GM18870 (cell line): ENCODE results near the gene TRIM24.
"Not testable (repeated sequence)": the region's sequence is repeated elsewhere in the genome, so short reads cannot be mapped to it uniquely, and the experiment has no call there.

Experiments
- ATAC-seq: cut with Tn5 transposase; IDR thresholded peaks from one replicate; pipeline ENCODE4 v1.9.1; 2021; ENCODE audit warnings: moderate library complexity; ENCODE audit not compliant: unreplicated experiment

TRIM24 gene

DNA sequence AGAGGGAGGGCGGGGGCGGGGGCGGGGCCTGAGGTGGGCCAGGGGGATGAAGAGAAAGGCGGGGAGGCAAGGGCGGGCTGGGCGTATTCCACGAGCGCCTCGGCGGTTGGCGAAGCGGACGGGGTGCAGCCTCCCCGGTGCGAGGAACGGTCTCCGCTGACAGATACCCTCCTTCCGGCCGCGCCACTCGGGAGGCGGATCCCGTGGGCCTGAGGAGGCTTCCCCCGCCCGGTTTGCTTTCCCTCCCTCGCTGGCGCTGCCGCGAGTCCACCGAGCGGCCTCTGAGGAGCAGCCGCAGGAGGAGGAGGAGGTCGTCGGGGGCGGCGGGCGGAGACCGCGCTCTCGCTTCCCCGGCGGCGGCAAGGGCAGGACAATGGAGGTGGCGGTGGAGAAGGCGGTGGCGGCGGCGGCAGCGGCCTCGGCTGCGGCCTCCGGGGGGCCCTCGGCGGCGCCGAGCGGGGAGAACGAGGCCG lies at the start of gene TRIM24:
TRIM24 (plus strand) TSS at position 84 of the 473 bp plus-strand sequence; CDS start at position 374, 290 bp downstream.
- peak; percentile 56 for ATAC-seq

DNA sequence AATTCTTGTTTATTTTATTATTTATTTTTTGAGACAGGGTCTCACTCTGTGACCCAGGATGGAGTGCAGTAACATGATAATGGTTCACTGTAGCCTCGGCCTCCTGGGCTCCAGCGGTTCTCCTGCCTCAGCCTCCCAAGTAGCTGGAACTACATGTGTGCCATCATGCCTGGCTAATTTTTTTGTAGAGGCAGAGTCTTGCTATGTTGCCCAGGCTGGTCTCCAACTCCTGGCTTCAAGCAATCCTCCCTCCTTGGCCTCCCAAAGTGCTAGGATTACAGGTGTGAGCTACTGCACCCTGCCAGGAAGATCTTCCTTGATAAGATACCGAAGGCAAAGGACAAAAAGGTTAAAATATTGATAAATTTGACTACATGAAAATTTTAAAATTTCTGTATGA lies 48.0 kb upstream of the TRIM24 start:
- ATAC-seq = not testable (repeated sequence)

DNA sequence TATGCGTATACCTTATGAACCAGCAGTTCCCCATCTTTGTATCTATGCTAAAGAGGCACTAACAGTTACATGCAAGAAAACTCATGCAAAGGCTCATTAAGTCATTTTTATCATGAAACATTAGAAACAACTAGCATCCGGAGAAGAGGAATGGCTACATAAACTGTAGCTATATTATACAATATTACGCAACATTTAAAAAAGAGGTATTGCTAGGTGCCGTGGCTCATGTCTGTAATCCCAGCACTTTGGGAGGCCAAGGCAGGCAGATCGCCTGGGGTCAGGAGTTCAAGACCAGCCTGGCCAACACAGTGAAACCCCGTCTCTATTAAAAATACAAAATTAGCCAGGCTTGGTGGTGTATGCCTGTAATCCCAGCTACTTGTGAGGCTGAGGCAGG lies 47.1 kb upstream of the TRIM24 start:
- ATAC-seq = not testable (repeated sequence)

DNA sequence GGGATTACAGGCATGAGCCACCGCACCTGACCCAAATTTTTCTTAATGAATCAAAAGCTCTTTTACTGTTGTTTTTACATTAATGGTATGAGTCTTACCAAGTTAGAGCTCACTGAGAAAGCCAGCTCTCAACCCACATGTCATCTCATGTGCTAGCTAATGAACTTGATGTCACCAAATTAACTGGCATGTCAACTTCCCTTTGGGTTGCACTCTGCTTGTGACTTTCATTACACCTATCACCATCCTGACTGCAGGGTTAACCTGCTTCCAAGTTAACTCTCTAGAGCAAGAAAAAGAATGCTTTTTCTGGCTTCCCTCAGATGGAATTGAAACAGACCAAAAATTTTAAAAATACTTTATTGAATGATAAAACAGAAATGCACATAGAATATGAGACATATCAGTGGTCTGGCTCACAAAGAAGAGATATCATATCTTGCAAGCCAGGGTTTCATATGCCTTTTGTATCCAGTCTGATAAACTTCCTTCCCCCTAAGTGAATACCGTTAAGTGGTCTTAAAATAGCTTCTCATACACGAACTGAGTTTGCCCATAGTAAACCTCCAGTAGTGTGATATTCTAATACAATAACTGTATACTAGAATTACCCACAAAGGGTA lies 42.9 kb upstream of the TRIM24 start:
- ATAC-seq = no peak

DNA sequence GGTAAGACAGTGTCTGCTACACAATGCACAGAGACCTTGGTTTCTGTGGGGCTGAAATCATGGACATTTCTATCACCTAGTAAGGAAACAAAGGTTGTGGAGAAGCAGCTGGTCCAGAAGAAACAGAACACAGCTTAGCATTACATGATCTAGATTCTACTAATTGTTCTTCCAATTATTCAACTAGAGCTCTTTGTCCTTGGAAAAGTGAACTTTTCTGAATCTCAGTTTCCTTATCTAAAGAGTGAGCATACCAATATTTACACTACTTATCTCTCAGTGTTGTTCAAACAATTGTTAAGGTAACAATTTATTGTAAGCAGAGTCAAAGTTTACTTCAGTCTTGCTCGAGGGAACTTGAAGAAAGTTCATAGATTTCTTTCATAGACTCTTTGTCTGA lies 42.3 kb upstream of the TRIM24 start:
- ATAC-seq = no peak

DNA sequence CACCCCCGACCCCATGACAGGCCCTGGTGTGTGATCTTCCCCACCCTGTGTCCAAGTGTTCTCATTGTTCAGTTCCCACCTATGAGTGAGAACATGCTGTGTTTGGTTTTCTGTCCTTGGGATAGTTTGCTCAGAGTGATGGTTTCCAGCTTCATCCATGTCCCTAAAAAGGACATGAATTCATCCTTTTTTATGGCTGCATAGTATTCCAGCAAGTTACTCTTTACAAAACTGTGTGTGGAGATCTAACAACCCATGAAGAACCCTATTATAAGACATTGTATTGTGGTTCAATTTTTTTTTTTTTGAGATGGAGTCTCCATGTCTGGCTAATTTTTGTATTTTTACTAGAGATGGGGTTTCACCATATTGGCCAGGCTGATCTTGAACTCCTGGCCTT lies 41.7 kb upstream of the TRIM24 start:
- ATAC-seq = not testable (repeated sequence)

DNA sequence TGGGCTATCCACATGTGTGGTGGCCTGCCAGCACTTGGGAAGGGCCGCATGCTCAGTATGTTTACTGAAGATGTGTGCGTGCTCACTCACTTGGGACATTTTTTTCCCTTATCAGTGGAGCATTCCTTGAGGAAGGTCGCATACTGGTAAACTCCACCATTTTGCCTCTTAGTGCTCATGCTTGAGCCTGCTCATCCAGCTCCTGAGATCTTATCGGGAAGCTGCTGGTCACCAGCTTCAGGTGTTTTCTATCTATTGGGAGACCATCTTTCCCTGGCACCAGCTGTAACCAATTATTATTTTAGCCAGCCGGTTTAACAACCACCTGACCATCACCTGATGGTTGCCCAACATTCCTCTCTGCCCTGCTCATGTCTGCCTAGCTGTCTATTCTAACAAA lies 35.0 kb upstream of the TRIM24 start:
- no peak for ATAC-seq

DNA sequence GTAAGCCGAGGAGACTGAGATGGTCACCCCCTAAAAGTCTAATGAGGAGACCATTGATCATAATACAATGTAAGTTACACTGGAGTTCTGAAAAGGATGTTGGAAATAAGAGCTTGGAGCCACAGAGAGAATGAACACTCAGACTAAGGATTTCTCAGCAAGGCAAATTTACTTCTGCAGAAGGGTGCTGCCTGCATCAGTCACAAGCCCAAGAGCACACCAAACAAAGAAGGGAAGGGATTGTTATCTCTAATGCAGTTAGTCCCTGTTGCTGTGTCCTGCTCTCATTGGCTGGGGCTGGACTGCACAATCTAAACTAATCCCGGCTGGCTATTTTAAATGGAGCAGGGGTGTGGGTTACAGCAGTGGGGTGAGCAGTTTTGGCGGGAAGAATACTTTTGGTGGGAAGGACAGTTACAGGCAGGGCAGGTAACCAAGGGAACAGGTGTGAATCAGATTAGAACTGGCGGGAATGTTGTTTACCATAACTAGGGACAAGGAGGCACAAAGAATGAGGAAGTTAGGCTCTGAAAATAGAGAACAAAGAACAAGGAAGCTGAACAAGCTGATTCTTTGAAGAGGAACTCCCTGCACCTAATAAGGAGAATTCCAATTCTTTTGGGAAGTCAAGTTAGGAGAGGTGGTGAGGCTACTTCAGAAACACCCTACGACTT lies 30.3 kb upstream of the TRIM24 start:
- no peak for ATAC-seq

DNA sequence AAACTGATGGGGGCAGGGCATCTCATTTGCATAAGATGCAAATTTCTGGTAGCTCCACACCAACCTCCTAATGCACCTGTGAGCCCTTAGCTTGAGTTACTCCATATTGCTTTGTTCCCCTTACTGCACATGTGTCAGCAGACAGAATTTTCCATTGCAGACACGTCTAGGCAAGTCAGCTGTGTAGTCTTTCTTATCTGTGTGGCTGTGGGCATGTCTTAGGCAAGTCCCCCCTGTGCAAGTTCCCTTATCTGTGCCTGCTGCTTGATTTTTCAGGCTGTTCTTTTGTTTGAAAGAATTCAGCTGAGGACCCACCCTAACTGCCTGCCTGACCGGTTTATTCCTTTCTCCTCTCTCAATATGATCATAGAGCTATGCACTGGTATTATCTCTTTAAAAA lies 28.5 kb upstream of the TRIM24 start:
- ATAC-seq = no peak

DNA sequence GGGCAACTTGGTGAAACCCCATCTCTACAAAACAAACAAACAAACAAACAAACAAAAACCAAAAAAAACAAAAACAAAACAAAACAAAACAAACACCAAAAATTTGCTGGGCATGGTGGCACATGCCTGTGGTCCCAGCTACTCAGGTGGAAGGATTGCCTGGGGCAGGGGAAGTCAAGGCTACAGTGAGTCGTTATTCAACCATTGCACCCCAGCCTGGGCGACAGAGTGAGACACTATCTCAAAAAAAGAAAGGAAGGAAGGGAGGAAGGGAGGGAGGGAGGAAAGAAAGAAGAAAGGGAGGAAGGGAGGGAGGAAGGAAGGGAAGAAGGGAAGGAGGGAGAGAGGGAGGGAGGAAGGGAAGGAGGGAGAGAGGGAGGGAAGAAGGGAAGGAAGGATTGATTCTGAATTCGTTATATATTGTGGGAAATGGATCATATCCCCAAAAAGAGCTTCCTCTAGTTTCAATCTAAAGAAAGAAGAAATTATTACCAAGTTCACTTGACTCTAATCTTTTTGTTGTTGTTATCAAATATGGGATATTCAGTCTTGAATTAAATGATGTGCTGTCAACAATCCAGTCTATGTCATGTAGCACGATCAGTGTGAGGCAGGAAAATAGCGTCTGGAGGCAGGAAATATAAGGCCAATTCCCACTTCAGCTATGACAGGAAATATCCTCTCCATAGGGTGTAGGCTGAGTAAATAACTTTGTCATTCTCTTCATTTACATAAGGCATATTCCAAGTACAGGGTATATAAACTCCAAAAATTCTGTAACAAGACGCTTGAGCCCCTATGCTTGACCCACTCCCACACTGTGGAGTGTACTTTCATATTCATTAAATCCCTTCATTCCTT lies 26.2 kb upstream of the TRIM24 start:
- no peak for ATAC-seq

DNA sequence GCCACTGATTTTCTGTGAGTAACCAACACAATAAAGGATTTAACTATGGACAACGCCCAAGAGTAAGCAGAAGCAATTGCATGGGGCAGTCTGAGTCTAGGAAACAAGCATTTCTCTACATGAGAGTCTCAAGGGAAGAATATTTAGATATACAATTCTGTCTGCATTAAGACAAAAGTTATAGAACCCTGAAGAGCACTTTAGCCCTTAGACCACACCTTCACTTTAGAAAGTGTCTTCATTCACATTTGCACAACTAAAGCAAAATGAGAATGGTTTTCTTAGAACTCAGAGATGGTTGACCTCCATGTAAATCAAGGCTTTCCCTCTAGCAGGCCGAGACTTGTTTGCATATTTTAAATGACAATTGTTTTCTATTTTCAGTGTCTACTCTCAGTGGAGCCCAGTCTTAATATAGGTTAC lies 25.5 kb upstream of the TRIM24 start:
- ATAC-seq = no peak

DNA sequence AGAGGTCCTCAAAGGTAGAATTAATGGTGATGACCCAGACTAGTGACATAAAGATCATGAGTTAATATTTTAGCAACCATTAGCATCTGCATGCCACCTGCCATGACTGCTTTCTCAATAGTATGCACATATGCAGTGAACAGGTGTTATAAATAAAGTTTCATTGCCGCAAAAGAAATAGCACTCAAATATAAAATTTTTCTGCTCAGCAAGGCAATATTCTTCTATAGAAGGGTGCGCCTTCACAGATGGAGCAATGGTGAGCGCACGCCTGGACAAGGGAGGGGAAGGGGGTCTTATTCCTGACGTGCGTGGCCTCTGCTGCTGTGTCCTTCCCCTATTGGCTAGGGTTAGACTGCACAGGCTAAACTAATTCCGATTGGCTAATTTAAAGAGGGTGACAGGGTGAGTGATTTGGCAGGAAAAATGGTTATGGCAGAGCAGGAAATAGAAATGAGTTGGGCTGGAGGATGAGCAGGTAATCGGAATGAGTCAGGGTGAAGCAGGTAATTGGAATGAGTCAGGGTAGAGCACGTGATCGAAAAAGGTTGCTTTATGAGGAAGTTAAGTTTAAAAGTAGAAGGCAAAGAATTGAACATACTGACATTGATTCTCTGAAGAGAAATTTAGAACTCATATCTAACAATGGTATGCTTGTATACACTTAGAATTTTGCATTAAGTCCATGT lies 24.7 kb upstream of the TRIM24 start:
- ATAC-seq = no peak

DNA sequence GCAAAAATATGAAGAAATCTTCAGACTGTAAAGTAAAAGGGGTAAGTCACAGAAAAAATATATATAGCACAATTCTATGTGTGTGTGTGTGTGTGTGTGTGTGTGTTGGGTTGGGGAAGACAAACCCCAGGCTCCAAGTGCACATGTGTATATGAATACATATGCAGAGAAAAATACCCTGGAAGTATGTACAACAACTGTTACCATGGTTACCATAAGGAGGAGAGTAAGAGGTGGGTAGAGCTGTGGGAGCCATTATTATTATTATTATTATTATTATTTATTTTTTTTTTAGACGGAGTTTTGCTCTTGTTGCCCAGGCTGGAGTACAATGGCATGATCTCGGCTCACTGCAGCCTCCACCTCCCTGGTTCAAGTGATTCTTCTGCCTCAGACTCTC lies 23.7 kb upstream of the TRIM24 start:
- no peak for ATAC-seq

DNA sequence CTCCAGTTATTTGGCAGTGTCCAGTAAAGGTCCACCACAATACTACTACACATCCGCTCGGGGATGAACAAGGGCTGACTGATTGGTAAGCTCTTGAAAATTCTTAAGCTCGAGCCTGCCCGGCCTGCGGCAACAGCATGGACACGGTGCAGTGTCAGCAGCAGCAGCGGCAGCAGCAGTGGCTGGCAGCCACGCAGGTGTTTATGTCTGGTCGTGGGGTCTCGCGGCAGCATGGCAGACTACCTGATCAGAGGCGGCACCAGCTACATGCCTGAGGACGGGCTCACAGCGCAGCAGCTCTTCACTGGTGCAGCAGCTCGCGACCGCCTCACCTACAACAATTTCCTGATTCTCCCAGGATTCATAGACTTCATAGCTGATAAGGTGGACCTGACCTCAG lies 19.6 kb upstream of the TRIM24 start:
- ATAC-seq = no peak

DNA sequence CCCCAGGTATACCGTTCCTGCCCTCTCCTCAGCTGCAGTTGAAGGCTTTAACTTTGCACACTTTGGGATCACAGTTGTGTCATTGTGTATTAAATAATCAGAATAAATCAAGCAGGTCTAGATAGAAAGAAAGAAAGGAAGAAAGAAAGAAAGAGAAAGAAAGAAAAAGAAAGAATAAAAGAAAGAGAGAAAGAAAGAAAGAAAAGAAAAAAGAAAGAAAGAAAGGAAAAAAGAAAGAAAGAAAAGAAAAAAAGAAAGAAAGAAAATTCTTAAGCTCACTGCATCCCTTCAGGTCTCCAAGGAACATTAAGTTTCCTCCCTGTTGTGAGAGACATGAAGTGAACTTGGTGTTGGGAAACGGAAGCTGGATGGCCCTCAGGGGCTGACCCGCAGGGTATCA lies 17.2 kb upstream of the TRIM24 start:
- ATAC-seq = no peak

DNA sequence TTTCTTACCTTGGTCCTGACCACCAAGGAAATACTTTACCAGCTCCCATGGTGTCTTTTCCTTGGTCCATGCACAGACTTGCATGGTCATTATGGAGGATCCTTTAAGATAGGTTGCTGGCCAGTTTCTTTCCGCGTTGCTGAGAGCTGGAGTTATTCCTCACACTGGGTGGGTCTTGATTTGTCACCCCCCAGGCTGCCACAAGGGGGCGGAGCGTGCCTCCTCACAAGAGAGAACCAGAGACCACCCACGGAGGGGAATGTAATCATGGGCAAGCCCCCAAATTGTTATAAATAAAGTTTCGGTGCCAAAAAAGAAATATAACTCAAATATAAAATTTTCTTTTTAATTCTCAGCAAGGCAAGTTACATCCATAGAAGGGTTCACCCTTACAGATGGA lies 10.5 kb upstream of the TRIM24 start:
- ATAC-seq = no peak

DNA sequence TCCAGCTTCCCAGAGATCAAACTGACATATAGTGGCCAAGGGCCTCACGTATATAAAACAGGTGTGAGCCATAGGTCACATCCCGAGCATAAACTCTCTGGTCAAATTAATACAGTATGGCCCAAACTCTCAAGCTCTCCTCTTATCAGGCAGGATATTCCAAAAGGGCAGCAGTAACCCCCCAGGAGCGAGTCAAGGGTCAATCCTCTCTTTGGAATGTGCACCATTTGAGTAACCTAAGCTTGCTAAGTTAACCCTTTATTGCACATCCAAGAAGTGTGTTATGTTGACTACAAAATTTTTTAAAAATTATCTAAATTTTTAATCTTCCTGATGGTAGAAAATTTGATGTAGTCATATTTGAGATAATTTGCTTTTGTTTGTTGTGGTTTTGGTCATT lies 4.5 kb upstream of the TRIM24 start:
- ATAC-seq = no peak

DNA sequence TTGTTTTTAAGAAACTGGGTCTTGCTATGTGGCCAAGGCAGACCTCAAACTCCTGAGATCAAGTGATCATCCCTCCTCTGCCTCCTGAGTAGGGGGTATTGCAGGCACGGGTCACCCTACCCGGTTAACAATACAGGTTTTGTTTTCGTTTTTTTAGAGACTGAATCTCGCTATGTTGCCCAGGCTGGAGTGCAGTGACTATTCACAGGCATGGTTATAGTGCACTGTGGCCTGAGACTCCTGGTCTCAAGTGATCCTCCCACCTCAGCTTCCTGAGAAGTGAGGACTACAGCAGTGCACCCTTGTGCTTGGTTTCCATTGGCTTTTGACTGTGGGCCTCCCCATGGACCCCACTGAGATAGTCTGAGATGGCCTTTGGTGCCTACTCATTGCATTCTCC lies 3.8 kb upstream of the TRIM24 start:
- ATAC-seq = no peak

DNA sequence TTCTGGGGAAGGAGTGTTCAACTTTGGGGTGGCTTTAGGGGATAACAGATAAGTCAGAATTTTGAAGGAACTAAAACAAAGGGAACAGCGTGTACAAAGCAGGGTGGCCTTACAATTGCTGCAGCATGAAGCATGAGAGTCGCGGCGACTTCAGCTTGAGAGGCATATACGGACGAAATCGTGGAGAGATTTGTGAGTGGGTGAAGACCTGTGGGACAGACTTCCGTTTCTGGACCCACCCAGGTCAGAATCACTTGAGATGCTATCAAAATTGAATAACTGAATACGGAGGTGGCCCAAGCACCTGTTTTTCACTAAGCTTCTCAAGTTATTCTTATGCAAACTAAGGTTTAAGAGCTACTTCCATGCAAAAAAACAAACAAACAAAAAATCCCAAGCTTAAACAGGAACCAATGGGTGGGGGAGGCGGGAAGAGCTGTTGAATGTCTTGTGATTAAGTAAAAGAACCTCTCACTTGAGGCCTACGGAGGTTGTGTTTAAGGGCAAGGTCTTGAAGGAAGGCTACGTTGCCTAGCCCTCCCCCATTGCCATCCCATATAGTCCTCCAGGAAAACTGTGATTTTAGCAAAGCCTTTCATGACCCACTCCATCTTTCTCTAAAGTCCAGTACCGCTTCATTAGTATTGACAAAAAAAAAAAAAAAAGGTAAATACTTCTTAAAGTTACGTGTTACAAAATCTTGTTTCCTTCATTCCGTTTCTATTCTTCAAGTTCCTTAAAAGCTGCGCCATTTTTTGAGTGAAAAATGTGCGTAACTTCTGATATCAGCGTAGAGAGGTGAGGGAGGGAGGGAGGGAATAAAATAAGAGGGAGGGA lies 1.3 kb upstream of the TRIM24 start:
- no peak for ATAC-seq

DNA sequence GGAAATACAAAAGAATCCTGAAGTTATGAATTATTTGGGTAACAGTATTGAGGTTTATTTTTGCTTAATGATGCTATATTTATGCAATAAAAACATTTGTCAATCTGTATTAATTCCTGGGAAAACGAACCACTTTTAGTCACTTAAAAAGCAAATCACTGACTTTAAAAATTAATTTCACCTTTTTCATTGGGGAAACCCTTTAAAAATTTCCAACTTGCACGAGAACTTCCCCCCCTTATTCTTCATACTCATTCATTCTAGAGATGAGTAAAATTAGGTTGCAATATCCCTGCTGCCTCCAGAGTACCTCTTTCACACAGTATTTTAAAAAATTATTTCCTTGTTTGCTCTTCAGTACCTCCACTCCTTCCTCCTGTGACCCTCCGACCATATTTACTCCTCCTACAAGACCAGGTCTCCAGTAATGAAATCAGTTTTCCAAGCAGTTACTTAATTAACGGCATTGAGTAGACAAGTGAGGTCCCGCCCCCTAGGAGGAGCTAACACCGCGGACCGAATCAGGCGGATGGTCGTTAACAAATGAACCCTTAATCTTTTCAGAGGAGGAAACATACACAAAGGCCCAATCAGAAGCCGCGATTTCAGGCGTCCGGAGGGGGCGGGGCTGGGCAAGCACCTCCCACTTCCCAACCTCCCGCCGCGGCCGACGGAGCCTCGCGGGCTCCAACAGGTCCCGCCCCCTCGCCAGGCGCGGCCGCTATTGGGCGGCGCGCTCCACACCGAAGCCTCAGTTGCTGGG lies 465 bp upstream of the TRIM24 start:
- peak; percentile 95 for ATAC-seq
